Mucosa of gallbladder (tissue), 1 donor: Measurements from ENCODE around the gene CALB2. TPM values are rescaled to one million over a fixed set of nuclear protein-coding genes. Genes with fewer than 3 reads are reported as not detected.
"Not testable (repeated sequence)": the region's sequence is repeated elsewhere in the genome, so short reads cannot be mapped to it uniquely, and the experiment has no call there.

Experiments used
- DNase-seq: peaks from one replicate; pipeline ENCODE4 v3.0.0-alpha.2; 2020; ENCODE audit warnings: low spot score
- total RNA-seq: library from RNA; stranded (reverse); gene quantifications from one replicate; pipeline ENCODE4 v1.2.1, GENCODE V29; 2021
- donor health status: DM: no; HTN: no; CAD: no.

The CALB2 gene
- total RNA-seq, 1 donor from 2014 or later: 0.81 TPM

- DNase-seq: no peak
Observed at GRCh38 chr16:71352963-71353460, 5.5 kb upstream of the CALB2 start.

- no peak for DNase-seq
Observed at GRCh38 chr16:71353736-71354135, 4.8 kb upstream of the CALB2 start.

DNA sequence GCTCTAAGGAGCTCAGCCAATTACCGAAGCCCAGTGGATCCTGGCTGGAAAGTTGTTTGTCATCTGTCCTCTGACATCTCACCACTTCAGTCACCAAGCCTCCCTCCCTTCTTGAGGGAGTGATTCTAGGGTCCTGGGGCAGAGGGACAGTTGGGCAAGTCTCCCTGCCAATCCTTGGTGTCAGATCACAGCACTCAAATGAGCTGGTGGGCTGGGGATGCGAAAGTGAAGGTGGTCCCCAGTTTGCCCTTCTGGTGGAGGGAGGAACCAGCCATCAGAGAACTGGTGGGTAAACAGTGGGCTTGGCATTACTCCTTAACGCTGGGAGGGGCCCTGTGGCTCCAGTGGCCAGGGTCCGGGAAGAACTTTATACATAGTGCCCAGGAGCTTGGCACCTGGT, 4.4 kb upstream of the CALB2 start:
- DNase-seq: no peak

- no peak for DNase-seq
Observed at GRCh38 chr16:71356051-71356740, 2.3 kb upstream of the CALB2 start.

DNA sequence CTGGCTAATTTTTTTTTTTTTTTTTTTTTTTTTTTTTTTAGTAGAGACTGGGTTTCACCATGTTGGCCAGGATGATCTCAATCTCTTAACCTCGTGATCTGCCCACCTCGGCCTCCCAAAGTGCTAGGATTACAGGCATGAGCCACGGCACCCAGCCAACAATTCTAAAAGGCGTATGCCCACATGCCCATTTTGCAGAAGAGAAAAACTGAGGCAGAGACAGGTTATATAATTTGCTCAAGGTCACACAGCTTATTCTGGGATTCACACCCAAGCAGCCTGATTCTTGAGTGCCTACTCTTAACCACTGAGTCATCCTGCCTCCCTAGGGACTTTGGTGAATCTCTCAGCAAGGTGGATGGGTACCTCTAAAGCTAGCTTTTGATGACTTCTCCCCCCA, 1.6 kb upstream of the CALB2 start:
- DNase-seq: not testable (repeated sequence)

GRCh38 chr16:71357681-71358080, 842 bp upstream of the CALB2 start:
- DNase-seq: no peak

DNA sequence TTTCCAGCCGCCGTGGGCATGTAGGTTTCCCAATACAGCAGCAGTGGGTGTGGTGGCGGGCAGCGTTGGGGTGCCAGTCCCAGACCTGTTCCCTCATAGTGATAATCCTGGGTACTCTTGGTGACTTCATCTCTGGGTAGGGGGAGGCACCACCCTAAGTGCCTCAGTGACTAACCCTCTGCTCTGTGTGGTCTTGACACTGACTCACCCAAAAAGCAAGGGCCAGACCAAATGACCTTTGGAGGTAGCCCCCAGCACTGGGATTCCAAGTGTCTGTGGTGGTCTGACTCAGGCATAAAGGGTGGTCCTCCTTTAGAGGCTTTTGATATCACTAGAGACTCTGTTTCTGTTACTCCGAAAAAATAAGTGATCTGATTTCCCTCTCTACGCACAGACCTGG, 908 bp downstream of the CALB2 start:
- no peak for DNase-seq

- DNase-seq: peak; percentile 32
Observed at GRCh38 chr16:71360378-71360777, 1.9 kb downstream of the CALB2 start.

- no peak for DNase-seq
Observed at GRCh38 chr16:71364133-71364681, 5.7 kb downstream of the CALB2 start.

DNA sequence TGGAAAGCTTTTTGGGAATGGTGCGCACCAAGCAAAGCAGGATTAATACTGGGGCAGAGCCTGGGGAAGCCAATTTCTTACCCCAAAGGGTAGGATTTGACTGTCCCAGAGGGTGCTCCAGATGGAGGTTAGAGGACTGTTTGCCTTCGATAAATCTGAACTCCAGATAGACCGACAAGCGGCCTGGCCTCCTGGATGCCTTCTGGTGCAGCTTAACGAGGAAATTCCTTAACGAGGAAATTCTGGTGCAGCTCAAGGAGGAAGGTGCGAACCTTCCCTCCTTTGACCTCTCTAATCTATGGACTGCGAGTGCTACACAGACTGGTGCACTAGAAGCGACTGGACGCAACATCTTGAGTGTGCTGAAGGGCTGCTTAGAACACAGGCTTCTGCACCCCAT, 6.5 kb downstream of the CALB2 start:
- no peak for DNase-seq

DNA sequence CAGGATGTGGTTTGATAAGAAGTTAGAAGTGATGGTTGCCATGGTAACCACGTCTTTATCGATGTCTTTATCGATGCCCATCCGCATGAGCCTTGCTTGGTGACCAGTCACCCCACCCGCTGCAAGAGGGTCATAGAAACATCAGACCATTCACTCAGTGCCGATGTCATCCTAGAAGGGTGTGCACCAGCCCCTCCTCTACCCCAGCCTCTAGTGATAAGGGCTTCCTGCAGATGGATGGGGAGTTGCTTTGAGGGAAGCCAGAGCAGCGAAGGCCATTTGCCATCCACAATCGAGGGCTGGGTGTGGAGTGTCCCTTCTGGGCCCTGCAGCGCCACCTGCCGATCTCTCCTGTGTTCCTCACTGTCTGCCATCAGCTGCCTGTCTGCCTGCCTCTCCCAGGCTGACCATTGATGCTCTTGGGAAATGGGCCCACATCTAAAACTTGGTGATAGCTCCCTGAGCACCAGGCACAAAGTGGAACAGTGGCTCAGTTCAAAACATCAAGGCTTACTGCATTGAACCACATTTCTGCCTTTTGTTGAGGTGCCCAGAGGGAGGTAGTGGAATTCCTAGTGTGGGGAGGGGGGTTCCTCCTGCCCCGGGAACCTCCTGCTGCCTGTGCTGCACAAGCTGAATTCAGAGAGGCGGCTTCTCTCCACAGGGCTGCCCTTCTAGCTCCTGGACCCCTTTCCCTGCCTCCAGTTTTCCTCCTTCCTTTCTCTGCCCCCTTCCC, 8.9 kb downstream of the CALB2 start:
- peak; percentile 41 for DNase-seq

GRCh38 chr16:71368958-71369357, 10.4 kb downstream of the CALB2 start:
- no peak for DNase-seq

GRCh38 chr16:71369494-71369893, 11.0 kb downstream of the CALB2 start:
- no peak for DNase-seq

- no peak for DNase-seq
Observed at GRCh38 chr16:71371237-71371636, 12.7 kb downstream of the CALB2 start.

GRCh38 chr16:71373073-71373472, 14.6 kb downstream of the CALB2 start:
- no peak for DNase-seq

DNA sequence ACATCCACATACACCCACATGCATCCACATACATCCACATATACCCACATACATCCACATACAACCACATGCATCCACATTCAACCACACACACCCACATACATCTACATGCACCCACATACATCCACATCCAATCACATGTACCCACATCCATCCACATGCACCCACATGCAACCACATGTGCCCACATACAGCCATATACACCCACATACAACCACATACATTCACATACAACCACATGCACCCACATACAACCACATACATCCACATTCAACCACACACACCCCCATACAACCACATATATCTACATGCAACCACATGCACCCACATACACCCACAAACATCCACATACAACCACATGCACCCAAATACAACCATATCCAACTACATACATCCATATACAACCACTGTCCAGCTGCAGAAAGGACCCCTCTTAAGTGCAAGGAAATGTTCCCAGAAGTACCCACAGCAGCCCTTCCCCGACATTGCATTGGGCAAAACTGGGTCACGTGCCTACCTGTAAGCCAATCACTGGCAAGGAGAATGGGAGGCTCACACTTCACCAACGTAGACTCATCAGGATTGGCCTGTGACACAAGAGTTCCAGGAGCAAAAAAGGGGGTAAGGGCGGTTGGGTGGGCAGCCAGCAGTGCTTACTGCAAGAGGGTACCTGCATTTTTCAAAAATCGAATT, 18.1 kb downstream of the CALB2 start:
- DNase-seq: no peak

DNA sequence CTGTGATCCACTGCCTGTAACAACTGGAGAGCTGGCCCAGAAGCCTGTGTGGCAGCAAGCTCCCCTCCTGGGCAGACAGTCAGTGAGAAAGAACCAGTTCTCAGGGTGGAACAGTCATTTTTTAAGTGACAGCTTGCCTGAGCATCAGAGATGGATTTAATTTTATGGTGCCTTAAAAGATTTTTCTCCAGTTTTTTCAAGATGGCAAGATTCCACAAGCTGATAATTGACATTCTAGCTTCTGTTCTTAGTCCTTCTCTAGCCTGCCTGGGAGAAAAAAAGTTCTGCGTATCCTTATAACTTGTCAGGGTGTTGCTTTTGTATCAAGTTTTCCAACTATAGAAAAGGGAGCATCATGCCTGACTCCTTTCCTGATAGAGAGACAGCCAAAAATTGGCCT, 21.2 kb downstream of the CALB2 start:
- no peak for DNase-seq

GRCh38 chr16:71380831-71381230, 22.3 kb downstream of the CALB2 start:
- no peak for DNase-seq

DNA sequence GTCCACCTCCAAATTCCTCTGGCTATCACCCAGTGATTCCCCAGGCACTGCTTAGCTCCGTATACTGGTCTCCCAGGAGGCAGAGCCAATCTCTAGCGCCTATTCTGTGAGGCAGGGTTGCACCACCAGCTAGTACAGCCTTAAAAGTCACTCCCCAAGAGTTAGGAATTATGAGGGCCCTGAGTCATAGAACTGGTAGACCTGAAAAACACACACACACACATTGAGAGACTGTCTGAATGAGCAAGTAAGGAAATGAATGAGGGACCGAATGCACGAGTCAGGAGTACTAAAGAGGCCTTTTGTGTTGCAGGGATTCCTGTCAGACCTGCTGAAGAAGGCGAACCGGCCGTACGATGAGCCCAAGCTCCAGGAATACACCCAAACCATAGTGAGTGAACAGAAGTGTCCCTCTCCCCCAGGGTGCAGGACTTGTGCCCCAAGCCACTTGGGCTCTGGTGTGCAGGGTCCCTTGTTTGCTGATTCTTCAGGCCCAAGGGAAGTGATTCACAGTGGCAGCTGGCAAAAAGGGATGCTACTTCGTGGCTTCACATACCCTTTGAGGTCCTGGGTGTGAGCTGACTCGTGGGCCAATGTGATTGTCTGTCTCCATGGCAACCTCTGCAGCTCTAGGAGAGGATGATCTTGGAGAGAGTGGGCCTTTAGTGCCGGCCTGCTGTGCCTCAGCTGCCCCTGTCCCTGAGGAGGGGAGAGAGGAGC, 24.7 kb downstream of the CALB2 start:
- no peak for DNase-seq

DNA sequence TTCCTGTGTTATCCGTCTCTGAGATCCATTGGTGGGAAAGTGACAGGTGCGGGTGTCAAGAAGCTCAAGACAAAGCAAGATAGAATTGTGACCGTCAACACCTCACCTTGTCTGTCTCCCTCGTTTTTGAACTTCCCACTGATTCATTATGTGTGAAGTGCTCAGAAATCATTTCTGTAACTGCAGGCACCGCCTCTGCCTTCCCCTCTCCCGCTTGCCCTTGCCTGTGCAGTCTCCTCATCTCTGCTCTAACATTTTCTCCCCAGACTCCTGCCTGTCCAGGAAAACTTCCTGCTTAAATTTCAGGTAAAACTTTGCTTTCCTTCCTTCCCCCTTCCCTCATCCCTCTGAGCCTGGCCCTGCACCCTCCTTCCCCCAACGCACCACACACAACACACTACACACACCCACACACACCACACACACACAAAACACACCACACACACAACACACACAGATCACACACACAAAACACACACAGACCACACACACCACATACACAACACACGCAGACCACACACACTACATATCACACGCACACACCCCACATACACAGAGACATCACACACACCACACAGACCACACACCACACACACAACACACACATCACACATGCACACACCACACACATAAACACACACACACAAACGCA, 25.7 kb downstream of the CALB2 start:
- no peak for DNase-seq
